ENCODE results near the gene EEFSEC. TPM values are rescaled to one million over a fixed set of nuclear protein-coding genes. Genes with fewer than 3 reads are reported as not detected.

EEFSEC gene
- total and polyA plus RNA-seq, 2 experiments from 2014 or later, result 10.1 to 16.2 TPM

DNA sequence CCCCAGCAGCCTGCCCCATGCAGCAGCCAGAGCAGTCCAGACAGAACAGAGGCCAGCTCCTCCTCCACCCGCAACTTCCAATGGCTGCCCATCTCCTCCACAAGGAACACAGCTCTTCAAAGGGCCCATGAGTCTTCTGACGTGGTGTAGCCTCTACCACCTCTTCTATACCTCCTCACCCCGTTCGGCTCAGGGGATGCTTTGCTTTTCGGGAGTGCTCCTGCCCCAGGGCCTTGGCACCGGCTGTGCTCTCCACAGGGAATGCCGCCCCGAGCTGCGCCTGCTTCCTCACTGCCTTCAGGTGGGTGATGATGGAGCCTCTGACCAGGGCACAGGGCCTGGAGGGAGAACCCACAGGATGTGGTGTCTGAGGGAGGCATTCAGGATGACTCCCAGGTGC is 298.8 kb downstream of the EEFSEC start:
- H3K4me1 ChIP-seq (ENCODE audit: insufficient read depth), result no peaks in the 10 kb centered on the region
- H3K4me2 ChIP-seq, result no peak overlapping the region
- Mint-ChIP-seq H3K27ac (no peak overlapping the region), H3K9me3 (no peaks in the 10 kb centered on the region; the same call in 2 of the 3 replicates), H3K4me1 (peaks cover 6% of the 10 kb centered on the region; the same call in 1 of the 3 replicates), H3K4me3 (no peak overlapping the region), H3K27me3 (ENCODE audit: insufficient read depth, low read depth, poor library complexity) (peaks cover 9% of the 10 kb centered on the region), H3K36me3 (ENCODE audit: low read depth) (no peaks in the 10 kb centered on the region; the same call in 2 of the 3 replicates)
- ATAC-seq (no peak), DNase-seq (ENCODE audit: low spot score) (no peak)
- no peaks in the 10 kb centered on the region for H3F3A ChIP-seq (replicated peaks; ENCODE audit: low read depth)
- no peaks in the 10 kb centered on the region; the same call in 1 of the 2 replicates for H3K27me3 ChIP-seq (ENCODE audit: insufficient read depth)
- H2AFZ ChIP-seq, result no peak overlapping the region
- H4K20me1 ChIP-seq (replicated peaks; ENCODE audit: insufficient read depth), result no peaks in the 10 kb centered on the region
- H3K36me3 ChIP-seq (ENCODE audit: insufficient read depth), result no peaks in the 10 kb centered on the region
- no peaks in the 10 kb centered on the region for H3K79me2 ChIP-seq (replicated peaks; ENCODE audit: insufficient read depth)
- TF ChIP-seq NANOG (IDR thresholded peaks at IDR 0.05; ENCODE audit: borderline replicate concordance) (no peak), CTCF (conservative IDR thresholded peaks at IDR 0.05; ENCODE audit: low read depth in 2 of 2) (no peak), ZNF462 (CRISPR knock-in tag; IDR thresholded peaks at IDR 0.05) (no peak), EZH2 (IDR thresholded peaks at IDR 0.05; ENCODE audit: low read depth, unreplicated experiment) (no peak), CREB1 (CRISPR knock-in tag; IDR thresholded peaks at IDR 0.05; ENCODE audit: low read depth) (no peak), ZNF114 (CRISPR knock-in tag; IDR thresholded peaks at IDR 0.05) (no peak), EZH2phosphoT487 (IDR thresholded peaks at IDR 0.05; ENCODE audit: unreplicated experiment) (no peak), REST (IDR thresholded peaks at IDR 0.05; ENCODE audit: unreplicated experiment) (no peak), ETS1 (IDR thresholded peaks at IDR 0.05) (no peak), ZNF331 (CRISPR knock-in tag; IDR thresholded peaks at IDR 0.05; ENCODE audit: low read depth) (no peak), JUNB (IDR thresholded peaks at IDR 0.05; ENCODE audit: unreplicated experiment) (no peak), STAT1 (IDR thresholded peaks at IDR 0.05; ENCODE audit: unreplicated experiment) (no peak)
- H3K27ac ChIP-seq (ENCODE audit: low read depth), result no peak overlapping the region
- no peaks in the 10 kb centered on the region for H3K9me2 ChIP-seq (ENCODE audit: insufficient read depth)
- H3K4me3 ChIP-seq, result no peak overlapping the region
